Measurements from ENCODE around the gene NTSR1.
"Not testable (repeated sequence)": the region's sequence is repeated elsewhere in the genome, so short reads cannot be mapped to it uniquely, and the experiment has no call there.

NTSR1 gene

DNA sequence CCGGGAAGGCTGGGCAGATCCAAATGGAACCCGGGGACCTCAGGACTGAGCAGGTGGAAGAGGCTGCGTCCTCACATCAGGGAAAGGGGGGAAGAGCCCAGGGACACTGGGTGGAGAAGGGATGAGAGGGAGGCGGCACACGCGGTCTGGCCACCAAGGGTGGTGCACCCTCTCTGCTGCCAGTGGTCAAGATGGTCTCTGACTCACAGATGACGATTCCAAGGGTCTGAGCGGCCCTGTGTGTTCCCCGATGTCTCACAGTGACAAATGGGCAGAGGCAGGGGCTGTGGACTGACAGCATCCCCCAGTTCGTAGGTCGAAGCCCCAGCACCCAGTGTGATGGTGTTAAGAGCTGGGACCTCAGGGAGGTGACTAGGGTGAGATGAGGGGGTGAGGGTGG is 34.3 kb upstream of the NTSR1 start:
- DNase-seq (ENCODE audit: low read depth in 2 of 2), result no peak

DNA sequence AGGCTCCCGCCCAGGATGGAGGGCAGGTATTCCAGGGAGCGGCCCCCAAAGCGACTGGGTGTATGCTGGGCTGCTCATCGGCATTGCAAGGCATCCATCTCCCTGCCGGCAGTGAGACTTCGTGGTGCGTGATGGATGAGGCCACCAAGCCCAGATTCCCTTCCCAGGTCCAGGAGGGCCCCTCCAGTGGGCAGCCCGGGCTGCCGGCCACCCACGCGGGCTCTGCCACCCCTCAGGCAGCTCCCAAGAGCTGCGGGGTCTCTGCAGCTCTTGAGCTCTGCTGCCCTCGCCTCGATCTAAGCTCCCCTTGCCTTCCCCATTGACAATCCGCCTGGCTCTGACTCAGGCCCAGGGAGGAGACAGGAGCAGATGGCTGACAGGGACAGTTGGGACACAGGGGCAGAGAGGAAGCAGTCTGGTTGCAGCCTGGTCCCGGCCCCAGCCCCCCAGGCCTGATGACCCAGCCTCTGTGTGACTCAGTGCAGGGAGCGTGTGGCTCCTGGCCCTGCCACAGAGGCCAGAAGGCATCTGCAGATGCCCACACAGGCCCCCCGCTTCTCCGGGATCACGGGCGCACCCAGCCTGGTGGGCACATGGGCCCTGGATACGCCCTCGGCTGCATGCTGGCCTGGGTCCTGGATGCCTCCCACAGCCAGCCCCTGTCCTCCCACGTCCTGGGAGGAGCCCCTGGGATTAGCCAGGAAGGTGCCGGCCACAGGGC is 33.3 kb upstream of the NTSR1 start:
- no peak for DNase-seq (ENCODE audit: low read depth in 2 of 2)

DNA sequence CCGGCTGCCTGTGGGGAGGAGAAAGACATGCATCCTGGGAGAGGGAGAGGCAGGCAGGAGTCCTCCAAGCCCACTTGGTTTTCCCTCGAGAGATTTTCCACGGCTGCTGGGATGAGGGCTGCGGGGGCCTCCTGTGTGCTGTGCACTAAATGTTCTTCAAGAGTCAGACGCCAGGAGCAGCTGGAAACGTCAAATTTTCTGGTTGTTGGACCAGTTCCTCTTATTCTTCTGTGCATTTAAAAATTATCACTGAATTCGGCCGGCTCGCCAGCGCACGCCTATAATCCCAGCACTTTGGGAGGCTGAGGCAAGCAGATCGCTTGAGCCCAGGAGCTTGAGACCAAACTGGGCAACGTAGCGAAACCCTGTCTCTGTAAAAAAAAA is 32.8 kb upstream of the NTSR1 start:
- DNase-seq (ENCODE audit: low read depth in 2 of 2), result no peak

DNA sequence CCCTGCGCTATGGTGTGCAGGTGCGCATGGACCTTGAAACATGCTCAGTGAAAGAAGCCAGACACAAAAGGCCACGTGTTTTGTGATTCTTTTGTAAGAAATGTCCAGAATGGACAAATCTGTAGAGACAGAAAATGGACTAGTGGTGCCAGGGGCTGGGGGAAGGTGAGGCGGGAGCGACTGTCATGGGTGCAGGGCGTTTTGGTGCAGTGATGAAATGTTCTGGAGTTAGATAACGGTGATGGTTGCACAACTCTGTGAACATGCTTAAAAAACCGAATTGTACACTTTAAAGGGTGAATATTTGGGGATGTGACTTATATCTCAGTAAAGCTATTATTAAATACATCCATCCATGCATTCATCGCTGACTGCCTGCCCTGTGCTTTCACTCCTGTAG is 31.7 kb upstream of the NTSR1 start:
- DNase-seq (ENCODE audit: low read depth in 2 of 2), result no peak

DNA sequence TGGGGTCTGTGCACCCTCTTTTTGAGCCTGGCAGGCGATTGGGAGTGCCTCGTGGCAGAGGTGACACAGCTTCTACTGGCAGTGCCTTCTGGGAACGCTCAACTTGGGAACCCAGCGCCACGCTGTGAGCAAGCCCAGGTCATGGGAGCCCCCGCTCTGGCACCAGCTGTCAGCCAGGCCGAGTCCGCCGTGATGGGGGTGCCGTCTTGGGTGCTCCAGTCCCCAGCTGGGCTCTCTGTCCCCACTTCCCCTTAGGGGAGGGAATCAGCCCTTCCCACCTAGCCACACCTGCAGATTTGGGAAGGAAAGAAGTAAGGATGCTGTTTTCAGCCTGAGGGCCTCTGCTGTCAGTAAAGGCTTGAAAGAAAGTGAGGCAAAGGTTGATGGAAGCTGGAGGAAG is 31.0 kb upstream of the NTSR1 start:
- no peak for DNase-seq (ENCODE audit: low read depth in 2 of 2)

DNA sequence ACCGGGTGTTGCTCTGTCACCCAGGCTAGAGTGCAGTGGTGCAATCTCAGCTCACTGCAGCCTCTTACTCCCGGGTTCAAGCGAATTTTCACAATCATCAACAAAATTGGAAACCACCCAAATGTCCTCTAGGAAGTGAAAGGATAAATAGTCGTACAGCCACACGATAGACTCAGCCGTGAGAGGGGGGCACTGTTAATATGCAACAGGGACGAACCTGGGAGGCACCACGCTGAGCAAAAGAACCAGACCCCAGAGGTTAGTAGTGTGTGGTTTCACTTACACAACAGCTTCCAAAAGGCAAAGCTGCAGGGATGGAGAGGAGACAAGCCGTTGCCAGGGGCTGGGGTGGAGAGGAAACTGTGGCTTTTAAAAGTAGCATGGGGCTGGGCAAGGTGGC is 30.1 kb upstream of the NTSR1 start:
- no peak for DNase-seq (ENCODE audit: low read depth in 2 of 2)

DNA sequence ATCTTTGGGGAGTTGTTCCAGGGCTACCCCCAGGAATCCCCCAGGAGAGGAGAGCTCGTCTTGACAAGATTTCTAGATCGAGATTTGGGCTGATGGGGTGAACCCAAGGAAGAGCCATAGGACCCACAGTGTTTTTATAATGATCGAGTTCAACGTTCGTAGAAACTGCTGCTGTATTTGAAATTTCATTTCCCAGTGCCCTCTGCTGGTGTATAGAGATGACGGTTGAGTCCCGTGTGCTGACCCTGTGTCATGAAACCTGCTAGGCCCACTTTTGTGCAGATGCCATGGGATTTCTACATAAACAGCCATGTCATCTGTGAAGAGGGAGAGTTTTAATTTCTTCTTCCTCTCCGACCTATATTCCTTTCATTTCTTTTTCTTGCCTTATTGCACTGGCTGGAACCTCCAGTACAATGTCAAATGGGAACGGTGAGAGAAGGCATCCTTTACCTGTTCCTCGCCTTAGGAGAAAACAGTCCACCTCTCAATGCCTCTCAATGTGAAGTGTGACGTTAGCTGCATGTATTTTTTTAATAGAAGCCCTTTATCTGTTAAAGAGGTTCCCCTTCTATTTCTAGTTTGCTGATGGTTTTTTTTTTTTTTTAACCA is 28.6 kb upstream of the NTSR1 start:
- DNase-seq (ENCODE audit: low read depth in 2 of 2), result no peak

DNA sequence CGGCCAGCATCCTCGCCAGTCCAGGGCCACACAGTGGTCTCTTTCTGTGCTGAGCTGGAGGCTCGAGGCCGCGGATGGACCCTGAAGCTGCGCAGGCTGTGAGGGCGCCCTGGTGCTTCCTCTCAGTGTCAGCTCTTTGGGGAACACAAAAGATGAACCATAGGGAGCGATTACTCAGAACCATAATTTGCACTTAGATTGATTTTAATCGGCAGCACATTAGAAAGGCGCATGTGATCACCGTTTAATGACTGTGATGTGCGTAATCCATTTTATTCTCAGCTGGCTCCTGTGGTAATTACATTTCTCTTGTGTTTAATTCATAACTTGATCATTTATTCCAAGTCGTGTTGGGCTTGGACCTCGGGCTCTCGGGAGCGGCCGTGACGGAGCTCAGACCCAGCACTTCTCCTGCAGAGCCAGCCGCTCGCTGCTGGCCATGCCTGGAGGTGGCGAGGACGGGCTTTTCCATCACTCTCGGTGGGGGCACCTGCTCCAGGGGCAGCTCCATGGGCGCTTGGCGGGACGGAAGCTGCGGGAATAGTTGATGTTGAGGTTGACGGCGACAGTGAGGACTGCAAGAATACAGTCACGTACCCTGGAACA is 25.6 kb upstream of the NTSR1 start:
- DNase-seq (ENCODE audit: low read depth in 2 of 2), result no peak

DNA sequence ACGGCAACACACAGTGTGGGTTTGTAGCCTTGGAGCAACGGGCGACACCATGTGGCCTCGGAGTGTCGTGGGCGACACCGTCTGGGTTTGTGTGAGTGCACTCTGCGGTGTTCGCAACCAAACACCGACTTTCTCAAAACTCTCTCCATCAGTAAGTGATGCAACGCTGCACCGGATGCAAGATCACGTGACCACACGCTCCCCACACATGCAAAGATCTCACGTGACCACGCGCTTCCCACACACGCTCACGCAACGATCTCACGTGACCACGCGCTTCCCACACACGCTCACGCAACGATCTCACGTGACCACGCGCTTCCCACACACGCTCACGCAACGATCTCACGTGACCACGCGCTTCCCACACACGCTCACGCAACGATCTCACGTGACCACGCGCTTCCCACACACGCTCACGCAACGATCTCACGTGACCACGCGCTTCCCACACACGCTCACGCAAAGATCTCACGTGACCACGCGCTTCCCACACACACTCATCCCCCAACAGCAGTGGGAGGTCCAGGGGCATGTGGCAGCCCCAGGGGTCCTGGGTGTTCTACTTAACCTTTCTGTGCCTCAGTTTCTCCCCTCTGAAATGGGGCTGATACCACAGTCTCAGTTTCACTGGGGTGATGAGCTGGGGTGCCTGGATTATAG is 24.8 kb upstream of the NTSR1 start:
- DNase-seq (ENCODE audit: low read depth in 2 of 2), result not testable (repeated sequence)

DNA sequence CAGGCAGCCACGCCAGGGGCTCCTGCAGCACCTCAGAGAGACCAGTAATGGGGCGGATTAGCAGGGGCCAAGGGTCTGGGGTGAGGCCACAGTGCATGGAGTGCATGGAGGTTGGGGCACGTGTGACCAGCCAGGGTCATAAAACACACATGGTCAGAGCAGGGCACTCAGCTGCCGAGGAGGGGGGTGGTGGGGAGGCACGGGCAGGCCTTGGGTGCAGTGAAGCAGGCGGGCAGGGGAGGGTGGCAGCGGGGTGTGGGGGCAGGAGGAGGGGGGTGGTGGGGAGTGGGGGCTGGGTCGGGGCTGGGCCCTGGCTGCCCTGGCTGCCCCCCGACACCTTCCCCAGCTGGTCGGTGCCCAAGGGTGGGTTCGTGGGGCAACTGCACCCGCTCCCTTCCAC is 23.7 kb upstream of the NTSR1 start:
- no peak for DNase-seq (ENCODE audit: low read depth in 2 of 2)

DNA sequence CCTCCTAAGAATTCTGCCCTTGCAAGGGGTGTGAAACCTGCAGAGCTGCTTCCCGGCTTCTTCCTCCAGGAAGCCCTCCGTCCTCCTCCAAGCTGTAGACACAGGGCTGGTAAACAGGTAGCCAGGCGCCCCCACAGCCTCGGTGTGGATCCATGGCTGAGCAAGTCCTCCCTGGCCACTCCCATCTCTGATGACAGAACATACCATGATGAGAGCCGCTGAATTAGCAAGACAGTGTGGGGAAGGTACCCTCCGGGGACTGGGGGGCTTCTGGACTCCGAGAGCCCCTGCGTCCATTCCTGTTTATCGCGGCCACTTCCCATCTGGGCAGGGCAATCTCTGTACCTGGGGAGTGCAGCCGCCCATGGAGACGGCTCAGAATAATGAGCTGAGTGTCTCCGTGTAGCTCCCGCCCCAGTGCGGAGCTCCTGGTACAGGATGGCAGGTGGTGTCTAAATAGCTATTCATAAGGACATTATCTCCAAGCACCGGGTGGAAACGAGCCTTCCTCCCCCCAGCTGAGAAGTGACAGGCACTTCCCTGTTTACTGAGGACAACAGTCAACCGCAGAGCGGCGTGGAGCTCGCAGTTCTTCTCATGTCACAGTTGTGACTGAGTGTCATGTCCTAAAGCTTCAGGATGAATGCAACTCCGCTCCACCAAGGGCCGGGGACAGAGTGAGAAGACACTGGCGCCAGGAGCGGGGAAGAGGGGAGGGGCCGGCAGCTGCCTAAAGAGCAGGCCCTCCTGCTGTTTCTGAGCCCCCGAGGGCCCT is 22.7 kb upstream of the NTSR1 start:
- no peak for DNase-seq (ENCODE audit: low read depth in 2 of 2)

DNA sequence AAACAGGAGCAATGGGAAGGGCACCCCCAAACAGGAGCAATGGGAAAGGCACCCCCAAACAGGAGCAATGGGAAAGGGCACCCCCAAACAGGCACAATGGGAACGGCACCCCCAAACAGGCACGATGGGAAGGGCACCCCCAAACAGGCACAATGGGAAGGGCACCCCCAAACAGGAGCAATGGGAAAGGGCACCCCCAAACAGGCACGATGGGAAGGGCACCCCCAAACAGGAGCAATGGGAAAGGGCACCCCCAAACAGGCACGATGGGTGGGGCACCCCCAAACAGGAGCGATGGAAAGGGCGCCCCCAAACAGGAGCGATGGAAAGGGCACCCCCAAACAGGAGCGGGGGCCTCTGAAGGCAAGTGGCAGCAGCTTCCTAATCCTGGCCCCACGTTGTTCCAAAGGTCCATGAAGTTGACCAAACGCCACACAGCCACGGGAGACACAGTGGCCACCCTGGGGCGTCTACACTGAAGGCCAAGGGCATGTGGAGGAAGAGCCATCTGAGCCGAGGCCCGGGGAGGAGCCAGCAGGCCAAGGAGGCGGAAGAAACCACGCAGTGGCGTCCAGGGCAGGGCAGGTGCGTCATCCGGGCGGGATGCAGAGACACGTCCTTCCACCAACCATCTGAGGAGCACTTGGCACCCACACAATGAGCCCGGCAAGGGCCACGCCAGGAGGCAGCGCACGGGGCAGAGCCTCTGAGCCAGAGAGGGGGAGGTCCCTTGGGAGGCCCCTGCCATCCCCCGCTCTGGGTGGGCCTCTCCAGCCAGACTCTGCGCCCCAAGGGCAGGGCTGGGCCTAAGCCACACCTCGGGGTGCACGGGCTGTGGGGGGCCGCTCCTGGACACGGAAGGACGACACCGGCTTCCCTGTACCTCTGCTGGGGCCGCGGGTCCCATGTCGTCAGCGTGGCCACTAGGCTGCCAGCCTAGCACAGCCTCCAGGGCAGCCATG is 21.5 kb upstream of the NTSR1 start:
- DNase-seq (ENCODE audit: low read depth in 2 of 2), result no peak

DNA sequence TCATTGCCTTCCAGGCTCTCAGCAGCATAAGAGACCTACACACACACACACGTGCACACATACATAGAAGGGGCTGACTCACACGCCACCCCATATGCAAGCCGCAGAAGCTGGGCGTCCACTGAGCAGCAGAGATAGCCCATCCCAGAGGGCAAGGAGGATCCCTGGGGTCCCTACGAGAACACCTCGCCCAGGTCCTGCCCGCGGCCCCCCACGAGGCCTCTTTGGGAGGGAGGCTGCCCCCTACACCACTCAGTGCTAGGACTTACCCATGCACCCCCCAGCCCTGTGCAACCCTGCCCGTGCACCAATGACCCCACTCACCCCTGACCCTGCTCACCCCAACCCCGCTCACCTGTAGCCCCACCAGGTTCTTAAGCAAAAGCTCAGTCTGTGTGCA is 20.6 kb upstream of the NTSR1 start:
- DNase-seq (ENCODE audit: low read depth in 2 of 2), result no peak

DNA sequence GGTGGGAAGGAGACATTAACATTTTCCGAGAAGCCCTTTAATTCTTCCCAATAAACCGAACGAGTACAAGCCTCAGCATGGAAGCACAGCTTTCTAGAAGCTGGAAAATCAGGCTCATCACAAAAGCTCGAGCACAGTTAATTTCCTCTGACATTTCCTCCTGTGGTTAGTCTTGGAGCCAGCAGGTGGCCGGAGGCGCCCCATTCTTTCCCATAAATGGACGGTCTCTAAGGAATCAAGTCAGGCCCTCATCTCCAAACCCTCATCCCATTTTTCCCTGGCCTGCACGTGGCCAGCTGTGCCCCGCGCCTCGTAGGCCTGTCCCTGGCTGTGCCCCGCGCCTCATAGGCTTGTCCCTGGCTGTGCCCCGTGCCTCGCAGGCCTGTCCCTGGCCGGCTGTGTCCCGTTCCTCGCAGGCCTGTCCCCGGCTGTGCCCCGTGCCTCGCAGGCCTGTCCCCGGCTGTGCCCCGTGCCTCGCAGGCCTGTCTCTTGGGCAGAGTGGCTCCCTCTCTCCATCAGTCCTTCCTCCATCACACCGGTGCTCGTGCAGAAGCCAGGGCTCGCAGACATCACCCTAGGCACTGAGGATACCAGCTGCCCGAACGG is 19.7 kb upstream of the NTSR1 start:
- DNase-seq (ENCODE audit: low read depth in 2 of 2), result no peak

DNA sequence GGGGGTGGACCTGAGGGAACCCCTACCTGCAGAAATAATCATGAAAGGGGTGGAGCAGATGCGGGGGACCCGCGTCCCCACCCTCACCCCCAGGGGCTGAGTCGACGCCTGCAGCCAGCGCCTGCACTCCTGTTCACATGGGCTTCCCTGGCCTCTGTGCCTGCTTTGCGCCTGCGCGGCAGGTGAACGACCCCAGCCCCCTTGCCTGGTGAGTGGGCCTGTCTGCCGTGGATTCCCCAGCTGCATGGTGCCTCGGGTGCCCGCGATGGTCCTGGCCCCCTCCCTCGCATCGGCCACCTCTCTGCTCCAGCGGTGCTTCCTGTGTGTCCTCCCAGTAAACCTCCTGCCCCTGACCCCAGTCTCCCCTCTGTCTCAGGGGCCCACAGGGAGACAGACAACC is 18.8 kb upstream of the NTSR1 start:
- DNase-seq (ENCODE audit: low read depth in 2 of 2), result no peak

DNA sequence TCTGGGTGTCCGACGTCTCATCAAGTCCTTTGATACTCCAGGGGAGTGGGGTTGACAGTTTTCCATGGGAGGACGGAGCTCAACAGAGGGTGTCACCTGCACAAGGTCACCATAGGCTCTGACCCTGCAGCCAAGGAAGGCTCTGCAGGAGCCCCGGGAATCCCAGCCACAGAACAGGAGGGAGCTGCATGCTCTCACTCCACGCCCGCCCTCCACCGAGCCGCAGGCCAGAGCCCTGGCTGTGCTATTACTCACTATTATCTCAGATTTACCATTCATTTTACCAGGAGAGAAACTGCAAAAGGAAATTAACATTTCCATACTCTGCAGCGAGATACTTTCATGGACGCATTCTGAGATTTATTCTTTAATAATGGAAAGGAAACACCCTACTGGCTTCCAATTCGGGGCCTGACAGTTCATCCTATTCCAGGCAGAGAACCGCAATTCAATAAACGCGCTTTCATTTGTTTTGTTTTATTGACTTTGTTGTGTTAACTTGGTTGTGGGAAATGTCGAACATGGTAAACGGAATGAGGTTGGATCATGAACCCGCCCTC is 18.3 kb upstream of the NTSR1 start:
- DNase-seq (ENCODE audit: low read depth in 2 of 2), result no peak

DNA sequence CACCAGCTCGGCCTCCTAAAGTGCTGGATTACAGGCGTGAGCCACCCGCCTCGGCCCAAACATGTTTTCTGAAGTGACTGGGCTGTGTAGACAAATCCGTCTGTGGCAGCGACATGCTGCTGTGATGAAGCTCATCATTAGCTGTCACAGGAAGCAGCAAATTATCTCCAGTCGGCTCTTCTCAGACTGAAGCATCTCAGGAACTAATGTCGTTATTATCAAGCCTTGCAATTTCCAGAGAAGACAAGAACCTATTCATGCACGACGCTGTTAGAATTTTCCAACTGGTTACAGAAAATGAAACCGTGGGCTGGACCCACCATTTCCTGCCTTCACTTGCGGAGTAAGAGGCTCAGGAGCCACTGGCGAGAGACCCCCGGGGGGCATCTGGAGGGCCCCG is 17.1 kb upstream of the NTSR1 start:
- no peak for DNase-seq (ENCODE audit: low read depth in 2 of 2)

DNA sequence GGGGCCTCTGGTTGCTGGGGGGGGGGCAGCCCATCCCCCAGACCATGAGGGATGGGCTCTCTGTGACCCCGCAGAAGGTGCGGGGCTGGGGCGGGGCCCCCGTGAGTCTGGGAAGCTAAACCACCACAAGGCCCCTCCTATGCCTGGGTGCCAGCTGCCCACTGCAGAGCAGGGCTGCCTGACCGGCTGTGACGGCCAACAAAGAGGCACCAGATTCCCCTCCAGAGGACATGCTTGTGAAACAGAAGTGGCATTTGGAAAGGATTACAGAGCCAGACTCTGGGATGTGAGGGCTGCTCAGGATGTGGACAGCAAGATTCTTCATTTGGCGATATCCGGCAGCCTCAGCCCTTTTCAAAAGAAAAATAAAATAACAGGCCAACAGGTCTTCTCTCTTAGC is 16.5 kb upstream of the NTSR1 start:
- DNase-seq (ENCODE audit: low read depth in 2 of 2), result no peak

DNA sequence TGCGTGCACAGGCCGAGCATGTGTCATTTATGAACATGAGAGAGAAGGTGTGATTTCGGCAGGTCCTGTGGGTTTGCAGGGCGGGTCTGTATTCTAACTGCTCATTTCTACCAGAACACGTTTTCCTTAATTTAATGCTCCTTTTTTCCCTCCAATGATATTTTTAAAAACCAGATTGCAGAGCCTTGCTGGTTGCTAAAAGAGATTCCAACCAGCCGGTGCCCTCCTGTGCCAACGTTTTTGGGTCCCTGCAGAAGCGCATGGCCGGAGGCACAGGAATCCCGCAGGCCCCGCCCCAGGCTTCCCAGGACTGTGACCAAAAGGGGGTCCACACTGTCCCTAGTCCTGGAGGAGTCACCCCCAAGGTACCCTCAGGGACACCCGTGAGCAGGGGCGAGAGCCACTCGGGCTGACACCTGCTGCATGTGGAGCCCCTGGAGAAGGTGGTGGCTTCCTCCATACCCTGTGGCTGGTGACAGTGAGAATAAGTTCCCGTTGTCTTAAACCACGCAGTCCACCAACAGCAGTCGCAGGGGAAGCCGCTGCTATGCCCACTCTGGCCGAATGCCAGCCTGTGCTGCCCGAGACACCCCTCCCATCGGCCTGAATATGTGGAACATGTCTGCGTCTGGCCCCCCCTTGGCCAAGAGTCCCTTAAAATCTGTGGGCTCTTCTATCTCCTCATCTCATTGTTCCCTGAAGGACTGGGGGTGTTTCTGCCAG is 15.7 kb upstream of the NTSR1 start:
- DNase-seq (ENCODE audit: low read depth in 2 of 2), result no peak

DNA sequence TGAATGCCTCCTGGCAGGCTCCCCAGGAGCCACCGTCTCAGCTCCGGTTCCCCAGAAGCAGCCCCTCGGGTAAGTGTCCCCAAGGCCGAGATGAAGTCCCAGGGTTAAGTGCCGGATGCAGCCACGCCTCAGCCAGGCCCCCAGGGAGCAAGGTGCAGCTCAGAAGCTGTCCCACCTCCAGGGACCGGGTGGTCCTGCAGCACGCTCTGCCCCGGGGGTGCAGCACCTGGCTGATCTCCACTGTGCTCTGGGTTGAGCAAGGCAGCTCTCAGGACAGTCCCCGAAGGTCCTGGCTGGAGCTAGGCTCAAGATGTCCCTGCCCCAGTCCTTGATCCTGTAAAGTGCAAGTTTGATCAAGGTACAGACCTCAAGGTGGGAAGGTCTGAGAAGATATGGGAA is 15.1 kb upstream of the NTSR1 start:
- no peak for DNase-seq (ENCODE audit: low read depth in 2 of 2)

Measured in stimulated activated CD8-positive, alpha-beta memory T cell treated with anti-CD3 and anti-CD28 coated beads, Interleukin-2, amount 100 ng/mL, for 1 hour (primary cell).